Activated CD4-positive, alpha-beta memory T cell treated with anti-CD3 and anti-CD28 coated beads, Interleukin-2, amount 10 ng/mL, durations not matched to agents 7 days and 5 days (primary cell): ENCODE measurements around the gene LHFPL2. TPM values are rescaled to one million over a fixed set of nuclear protein-coding genes. Genes with fewer than 3 reads are reported as not detected.

Experiments
- CTCF ChIA-PET: fragments of 350-600 bp; sonication (Branson Sonifier 250); formaldehyde crosslinking; loops from one replicate; lab custom pipeline; 2021; ENCODE audit warnings: antibody characterized with exemption, inconsistent platforms; lab: Charles Lee
- POLR2A ChIA-PET: fragments of 350-600 bp; sonication (Branson Sonifier 250); formaldehyde crosslinking; loops from one replicate; lab custom pipeline; 2021; ENCODE audit warnings: antibody characterized with exemption; lab: Charles Lee
- DNase-seq: peaks from one replicate; pipeline ENCODE4 v3.0.0-alpha.2; 2020
- H3K27ac Mint-ChIP-seq: one replicate; pipeline ENCODE4 v1.8.0; 2021; ENCODE audit warnings: mild to moderate bottlenecking, mixed read lengths
- H3K27me3 Mint-ChIP-seq: one replicate; pipeline ENCODE4 v1.8.0; 2021; ENCODE audit warnings: mixed read lengths
- H3K36me3 Mint-ChIP-seq: one replicate; pipeline ENCODE4 v1.8.0; 2021; ENCODE audit warnings: low read depth, mixed read lengths
- H3K4me1 Mint-ChIP-seq: one replicate; pipeline ENCODE4 v1.8.0; 2021; ENCODE audit warnings: mixed read lengths
- H3K4me3 Mint-ChIP-seq: one replicate; pipeline ENCODE4 v1.8.0; 2021; ENCODE audit warnings: mild to moderate bottlenecking, mixed read lengths
- H3K9me3 Mint-ChIP-seq: one replicate; pipeline ENCODE4 v1.8.0; 2021; ENCODE audit warnings: mixed read lengths
- total RNA-seq, 2 experiments: library from RNA; stranded (reverse); gene quantifications; one replicate each; pipeline ENCODE4 v1.2.3, GENCODE V29; 2021

LHFPL2 gene
- total RNA-seq, 2 experiments from 2014 or later, result 0.18 to 0.30 TPM

GRCh38 chr5:78543292-78543691 lies 105.3 kb downstream of the LHFPL2 start:
- Mint-ChIP-seq H3K4me1 (peaks cover 9% of the 10 kb centered on the region), H3K36me3 (no peaks in the 10 kb centered on the region), H3K4me3 (no peak overlapping the region), H3K27me3 (peaks cover 19% of the 10 kb centered on the region), H3K9me3 (no peaks in the 10 kb centered on the region), H3K27ac (no peak overlapping the region)
- CTCF ChIA-PET, result no interaction called here
- POLR2A ChIA-PET, result no interaction called here
- DNase-seq, result no peak

- Mint-ChIP-seq H3K4me1 (peaks cover 9% of the 10 kb centered on the region), H3K4me3 (no peak overlapping the region), H3K27ac (no peak overlapping the region), H3K9me3 (no peaks in the 10 kb centered on the region), H3K36me3 (no peaks in the 10 kb centered on the region), H3K27me3 (peaks cover 19% of the 10 kb centered on the region)
- DNase-seq, result no peak
- CTCF ChIA-PET, result no interaction called here
- POLR2A ChIA-PET, result no interaction called here
Measured at GRCh38 chr5:78542321-78542840, 106.2 kb downstream of the LHFPL2 start.

- H3K4me1 Mint-ChIP-seq, result peaks cover 8% of the 10 kb centered on the region
- no peak overlapping the region for H3K27ac Mint-ChIP-seq
- CTCF ChIA-PET, result no interaction called here
- no peaks in the 10 kb centered on the region for H3K36me3 Mint-ChIP-seq
- H3K4me3 Mint-ChIP-seq, result no peak overlapping the region
- POLR2A ChIA-PET, result no interaction called here
- H3K9me3 Mint-ChIP-seq, result no peaks in the 10 kb centered on the region
- peaks cover 19% of the 10 kb centered on the region for H3K27me3 Mint-ChIP-seq
- no peak for DNase-seq
Measured at GRCh38 chr5:78541086-78541654, 107.4 kb downstream of the LHFPL2 start.

GRCh38 chr5:78540335-78541085 lies 108.1 kb downstream of the LHFPL2 start:
- no peak overlapping the region for H3K4me3 Mint-ChIP-seq
- H3K36me3 Mint-ChIP-seq, result no peaks in the 10 kb centered on the region
- ChIA-PET CTCF (interaction anchor here (0.6 kb wide), 1 partner anchor 1047 kb away, joined by 3 read pairs; no protein-coding TSS in a partner anchor), POLR2A (no interaction called here)
- H3K27ac Mint-ChIP-seq, result no peak overlapping the region
- no peaks in the 10 kb centered on the region for H3K9me3 Mint-ChIP-seq
- H3K4me1 Mint-ChIP-seq, result peaks cover 8% of the 10 kb centered on the region
- DNase-seq, result no peak
- H3K27me3 Mint-ChIP-seq, result peaks cover 16% of the 10 kb centered on the region

- H3K9me3 Mint-ChIP-seq, result no peaks in the 10 kb centered on the region
- no peaks in the 10 kb centered on the region for H3K36me3 Mint-ChIP-seq
- H3K4me3 Mint-ChIP-seq, result no peak overlapping the region
- POLR2A ChIA-PET, result no interaction called here
- H3K27me3 Mint-ChIP-seq, result peaks cover 14% of the 10 kb centered on the region
- no peak for DNase-seq
- CTCF ChIA-PET, result no interaction called here
- H3K4me1 Mint-ChIP-seq, result peaks cover 3% of the 10 kb centered on the region
- H3K27ac Mint-ChIP-seq, result no peak overlapping the region
Measured at GRCh38 chr5:78538240-78538850, 110.2 kb downstream of the LHFPL2 start.

GRCh38 chr5:78537821-78538220 lies 110.8 kb downstream of the LHFPL2 start:
- no peaks in the 10 kb centered on the region for H3K36me3 Mint-ChIP-seq
- H3K27ac Mint-ChIP-seq, result no peak overlapping the region
- ChIA-PET CTCF (interaction anchor here (0.6 kb wide), 1 partner anchor 438 kb away, joined by 3 read pairs; no protein-coding TSS in a partner anchor), POLR2A (no interaction called here)
- H3K4me3 Mint-ChIP-seq, result no peak overlapping the region
- H3K27me3 Mint-ChIP-seq, result peaks cover 14% of the 10 kb centered on the region
- no peak for DNase-seq
- peaks cover 3% of the 10 kb centered on the region for H3K4me1 Mint-ChIP-seq
- H3K9me3 Mint-ChIP-seq, result no peaks in the 10 kb centered on the region

- H3K9me3 Mint-ChIP-seq, result no peaks in the 10 kb centered on the region
- H3K4me3 Mint-ChIP-seq, result no peak overlapping the region
- H3K27me3 Mint-ChIP-seq, result peaks cover 11% of the 10 kb centered on the region
- no peak overlapping the region for H3K27ac Mint-ChIP-seq
- ChIA-PET CTCF (interaction anchor here (0.6 kb wide), 1 partner anchor 438 kb away, joined by 3 read pairs; no protein-coding TSS in a partner anchor), POLR2A (no interaction called here)
- no peaks in the 10 kb centered on the region for H3K36me3 Mint-ChIP-seq
- peaks cover 3% of the 10 kb centered on the region for H3K4me1 Mint-ChIP-seq
- DNase-seq, result no peak
Measured at GRCh38 chr5:78537411-78537810, 111.2 kb downstream of the LHFPL2 start.

- H3K36me3 Mint-ChIP-seq, result no peaks in the 10 kb centered on the region
- H3K9me3 Mint-ChIP-seq, result no peaks in the 10 kb centered on the region
- ChIA-PET CTCF (no interaction called here), POLR2A (no interaction called here)
- DNase-seq, result no peak
- H3K27ac Mint-ChIP-seq, result no peak overlapping the region
- peaks cover 3% of the 10 kb centered on the region for H3K4me1 Mint-ChIP-seq
- H3K4me3 Mint-ChIP-seq, result no peak overlapping the region
- H3K27me3 Mint-ChIP-seq, result peaks cover 11% of the 10 kb centered on the region
Measured at GRCh38 chr5:78536661-78537196, 111.8 kb downstream of the LHFPL2 start.

- Mint-ChIP-seq H3K36me3 (no peaks in the 10 kb centered on the region), H3K4me3 (no peak overlapping the region), H3K27me3 (peaks cover 9% of the 10 kb centered on the region), H3K9me3 (no peaks in the 10 kb centered on the region), H3K4me1 (peaks cover 3% of the 10 kb centered on the region), H3K27ac (no peak overlapping the region)
- no peak for DNase-seq
- CTCF ChIA-PET, result no interaction called here
- POLR2A ChIA-PET, result no interaction called here
Measured at GRCh38 chr5:78534905-78535200, 113.7 kb downstream of the LHFPL2 start.

GRCh38 chr5:78534148-78534904 lies 114.2 kb downstream of the LHFPL2 start:
- Mint-ChIP-seq H3K27me3 (peaks cover 6% of the 10 kb centered on the region), H3K9me3 (no peaks in the 10 kb centered on the region), H3K27ac (no peak overlapping the region), H3K4me1 (peaks cover 3% of the 10 kb centered on the region), H3K4me3 (no peak overlapping the region), H3K36me3 (no peaks in the 10 kb centered on the region)
- ChIA-PET CTCF (no interaction called here), POLR2A (no interaction called here)
- no peak for DNase-seq

- Mint-ChIP-seq H3K9me3 (no peaks in the 10 kb centered on the region), H3K36me3 (no peaks in the 10 kb centered on the region), H3K27me3 (peaks cover under 1% of the 10 kb centered on the region), H3K4me3 (no peak overlapping the region), H3K27ac (no peak overlapping the region), H3K4me1 (no peaks in the 10 kb centered on the region)
- CTCF ChIA-PET, result interaction anchor here (0.7 to 1.1 kb wide), 2 partner anchors 11 to 24 kb away, joined by 3 to 5 read pairs; no protein-coding TSS in a partner anchor
- POLR2A ChIA-PET, result no interaction called here
- no peak for DNase-seq
Measured at GRCh38 chr5:78533356-78533755, 115.2 kb downstream of the LHFPL2 start.

- ChIA-PET POLR2A (no interaction called here), CTCF (no interaction called here)
- Mint-ChIP-seq H3K36me3 (no peaks in the 10 kb centered on the region), H3K27ac (no peak overlapping the region), H3K27me3 (peaks cover 9% of the 10 kb centered on the region), H3K4me1 (peaks cover 14% of the 10 kb centered on the region), H3K9me3 (no peaks in the 10 kb centered on the region), H3K4me3 (no peak overlapping the region)
- no peak for DNase-seq
Measured at GRCh38 chr5:78530342-78531096, 118.1 kb downstream of the LHFPL2 start.
